IPS-11a (cell line): ENCODE data around the gene PSMC1.
"Not testable (repeated sequence)": the region's sequence is repeated elsewhere in the genome, so short reads cannot be mapped to it uniquely, and the experiment has no call there.

ENCODE experiments used
- H3K4me3 ChIP-seq: one replicate; pipeline ENCODE4 v1.5.1; 2013; ENCODE audit warnings: low read depth, low read length, control low read depth

The PSMC1 gene

DNA sequence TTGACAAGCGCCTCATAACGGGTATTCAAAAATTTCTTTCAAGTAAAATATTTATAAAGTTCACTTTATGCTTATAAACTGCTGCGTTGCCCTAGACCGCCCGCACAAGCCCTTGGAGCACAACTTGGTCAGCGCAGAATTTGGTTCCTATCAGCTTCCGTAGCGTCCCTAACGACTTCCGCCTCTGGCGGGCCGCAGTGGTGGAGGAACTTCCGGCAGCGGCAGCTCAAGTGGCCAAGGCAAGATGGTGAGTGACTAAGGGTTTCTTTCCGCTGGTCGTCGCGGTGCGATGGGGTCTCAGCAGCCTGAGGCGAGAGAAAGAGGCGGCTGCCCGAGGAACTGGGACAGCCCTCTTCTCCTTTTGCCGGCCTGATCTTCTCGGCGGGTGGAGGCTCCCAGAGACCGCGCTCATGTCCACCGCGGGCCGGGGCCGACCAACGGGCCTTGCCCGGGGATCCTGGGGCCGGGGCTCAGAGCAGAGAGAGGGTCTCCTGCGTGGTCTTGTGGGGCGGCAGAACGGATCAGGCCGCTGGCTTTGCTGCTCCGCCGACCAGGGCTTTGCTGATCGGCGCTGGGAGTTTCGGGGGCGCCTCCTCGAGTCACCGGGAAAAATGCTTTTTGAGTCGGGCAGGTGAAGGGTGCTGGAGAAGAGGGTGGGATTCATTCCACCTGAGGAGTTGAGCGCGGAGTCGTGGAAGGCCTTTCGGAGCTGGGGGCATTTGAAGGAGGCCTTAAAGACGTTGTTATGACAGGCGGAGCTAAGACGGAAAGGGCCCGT, at the start of gene PSMC1:
TSS of gene PSMC1 (plus strand) at position 200 of the 778 bp plus-strand sequence. CDS start at position 245, 45 bp downstream.
- peak within 1 kb of the TSS; percentile 96 for H3K4me3 ChIP-seq

DNA sequence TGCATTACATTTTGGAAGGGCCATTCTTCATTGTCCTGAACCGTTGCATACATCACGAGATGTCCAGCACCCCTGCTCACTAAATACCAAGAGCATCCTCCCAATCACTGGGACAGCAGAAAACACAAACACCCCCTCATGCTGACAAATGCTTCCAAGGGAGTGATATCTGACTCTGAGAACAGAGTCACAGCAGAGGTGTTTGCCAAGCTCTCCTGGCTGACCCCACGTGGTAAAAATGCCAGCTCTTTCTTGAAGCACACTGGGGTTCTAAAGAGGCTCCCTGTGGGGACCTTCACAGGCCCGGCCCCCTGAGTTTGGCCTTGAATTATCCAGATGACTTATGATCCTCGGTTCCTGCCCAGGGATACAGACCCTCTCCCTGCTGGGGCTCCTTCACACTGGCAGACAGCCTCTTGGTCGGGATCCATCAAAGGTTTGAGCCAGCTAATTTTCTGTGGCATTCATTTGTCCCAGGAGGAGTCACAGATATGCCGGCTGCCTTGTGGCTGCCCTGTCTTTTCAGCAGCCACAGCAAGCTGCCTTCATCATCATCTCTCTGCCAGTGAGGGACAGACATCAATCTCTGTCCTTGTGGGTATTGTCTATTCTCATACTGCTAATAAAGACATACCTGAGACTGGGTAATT, 43.1 kb upstream of the PSMC1 start:
- no peak overlapping the region for H3K4me3 ChIP-seq

DNA sequence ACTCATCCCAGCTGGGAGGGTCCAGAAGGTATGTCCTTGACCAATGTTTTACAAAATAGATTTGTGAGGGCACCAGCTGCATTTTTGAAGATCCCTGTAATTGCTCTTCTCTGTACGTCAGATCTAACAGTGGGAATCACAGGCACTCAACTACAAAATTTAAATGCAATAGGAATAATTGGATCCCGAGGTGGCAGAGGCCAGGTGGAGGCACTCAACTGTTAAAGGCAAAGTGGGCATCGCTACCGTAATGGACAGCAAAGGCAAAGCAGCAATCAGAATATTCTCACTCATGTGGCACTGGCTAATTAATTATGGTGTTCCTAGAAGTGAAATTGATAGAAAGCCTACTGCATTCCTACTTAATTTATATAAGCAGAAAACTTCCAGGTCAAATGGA, 27.9 kb upstream of the PSMC1 start:
- H3K4me3 ChIP-seq, result no peak overlapping the region

DNA sequence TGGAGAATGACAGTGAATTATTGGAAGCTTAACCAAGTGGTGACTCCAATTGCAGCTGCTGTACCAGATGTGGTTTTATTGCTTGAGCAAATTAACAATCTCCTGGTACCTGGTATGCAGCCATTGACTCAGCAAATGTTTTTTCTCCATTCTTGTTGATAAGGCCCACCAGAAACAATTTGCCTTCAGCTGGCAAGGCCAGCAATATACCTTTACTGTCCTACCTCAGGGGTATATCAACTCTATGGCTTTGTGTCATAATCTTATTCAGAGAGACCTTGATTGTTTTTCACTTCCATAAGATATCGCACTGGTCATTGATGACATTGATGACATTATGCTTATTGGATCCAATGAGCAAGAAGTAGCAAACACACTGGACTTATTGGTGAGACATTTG, 26.4 kb upstream of the PSMC1 start:
- not testable (repeated sequence) for H3K4me3 ChIP-seq

DNA sequence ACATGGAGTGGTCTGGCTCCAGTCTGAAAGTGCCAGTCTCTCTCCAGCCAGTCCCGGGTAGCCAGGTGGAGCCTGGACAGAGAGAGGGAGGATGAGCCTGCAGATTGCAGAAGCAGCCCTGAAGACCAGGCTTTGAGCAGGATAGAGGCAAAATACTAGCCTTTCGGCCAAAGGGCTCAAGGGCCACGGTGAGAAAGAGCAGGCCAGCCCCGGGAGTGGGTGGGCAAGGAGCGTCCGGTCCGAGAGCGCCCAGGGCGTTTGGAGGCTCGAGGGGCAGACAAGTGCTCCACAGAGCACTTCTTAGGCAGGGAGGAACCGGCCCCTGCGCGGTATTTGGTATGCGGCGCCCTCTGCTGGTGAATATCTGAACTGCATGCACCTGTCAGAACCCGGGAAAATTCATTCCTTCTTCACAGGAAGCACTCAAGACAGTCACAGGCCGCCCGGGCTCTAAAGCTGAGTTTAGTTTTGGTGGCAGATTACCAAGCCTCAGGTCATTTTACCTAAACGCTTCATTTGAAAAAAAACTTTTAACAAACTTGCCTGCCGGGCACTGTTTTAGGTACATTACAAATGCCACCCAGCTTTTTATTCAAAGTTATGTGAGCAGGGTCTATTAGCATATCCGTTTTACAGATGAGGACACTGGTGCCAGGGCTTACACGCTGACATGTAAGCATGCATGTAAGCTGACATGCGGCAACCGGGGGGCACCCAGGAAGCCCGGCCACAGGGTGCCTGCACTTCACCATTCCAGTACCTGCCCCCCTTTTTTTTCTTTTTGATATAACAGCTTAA, 21.0 kb upstream of the PSMC1 start:
- no peak overlapping the region for H3K4me3 ChIP-seq

DNA sequence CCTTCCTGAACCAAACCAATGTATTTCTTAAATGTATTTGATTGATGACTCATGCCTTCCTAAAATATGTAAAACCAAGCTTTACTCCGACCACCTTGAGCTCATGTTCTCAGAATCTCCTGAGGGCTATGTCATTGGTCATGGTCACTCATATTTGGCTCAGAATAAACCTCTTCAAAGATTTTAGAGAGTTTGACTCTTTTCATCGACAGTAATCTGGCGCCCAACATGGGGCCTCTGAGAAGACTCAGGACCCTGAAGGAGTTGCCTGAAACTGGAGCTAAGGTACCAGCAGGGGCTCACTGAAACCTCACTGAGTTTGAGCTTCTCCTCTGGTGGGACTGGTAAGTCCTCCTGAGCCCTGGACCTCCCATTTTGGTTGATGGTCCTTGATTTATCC, 17.2 kb upstream of the PSMC1 start:
- no peak overlapping the region for H3K4me3 ChIP-seq

DNA sequence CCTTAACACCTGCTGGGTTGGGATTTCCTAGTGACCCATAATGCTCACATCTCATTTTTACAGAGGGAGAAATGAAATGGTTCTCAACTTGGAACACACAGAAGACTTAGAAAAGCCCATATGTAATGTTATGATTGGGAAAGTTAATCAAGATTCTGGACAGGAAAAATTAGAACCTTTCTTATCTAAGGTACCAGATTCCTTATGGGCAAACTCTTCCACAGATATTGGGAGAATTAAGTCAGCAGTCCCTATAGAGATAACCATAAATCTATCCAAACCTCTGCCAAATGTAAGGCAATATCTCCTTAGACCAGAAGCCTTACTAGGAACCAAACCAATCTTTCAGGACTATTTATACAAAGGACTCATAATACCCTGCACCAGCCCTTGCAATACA, 13.9 kb upstream of the PSMC1 start:
- no peak overlapping the region for H3K4me3 ChIP-seq

DNA sequence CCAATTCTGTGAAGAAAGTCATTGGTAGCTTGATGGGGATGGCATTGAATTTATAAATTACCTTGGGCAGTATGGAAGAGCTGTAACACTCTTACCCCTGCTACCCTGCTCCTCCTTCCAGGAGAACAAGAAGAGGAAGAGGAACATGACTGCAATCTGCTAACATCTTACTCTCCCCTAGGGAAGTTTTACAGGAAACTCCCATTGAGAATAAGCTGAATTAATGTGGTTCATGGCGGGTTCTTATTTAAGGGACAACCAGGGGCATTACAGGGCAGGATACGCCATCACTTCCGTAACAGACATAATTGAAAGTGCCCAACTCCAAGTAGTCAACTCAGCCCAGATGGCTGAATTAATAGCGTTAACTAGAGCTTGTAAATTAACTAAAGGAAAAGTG, 9.4 kb upstream of the PSMC1 start:
- H3K4me3 ChIP-seq, result no peak overlapping the region

DNA sequence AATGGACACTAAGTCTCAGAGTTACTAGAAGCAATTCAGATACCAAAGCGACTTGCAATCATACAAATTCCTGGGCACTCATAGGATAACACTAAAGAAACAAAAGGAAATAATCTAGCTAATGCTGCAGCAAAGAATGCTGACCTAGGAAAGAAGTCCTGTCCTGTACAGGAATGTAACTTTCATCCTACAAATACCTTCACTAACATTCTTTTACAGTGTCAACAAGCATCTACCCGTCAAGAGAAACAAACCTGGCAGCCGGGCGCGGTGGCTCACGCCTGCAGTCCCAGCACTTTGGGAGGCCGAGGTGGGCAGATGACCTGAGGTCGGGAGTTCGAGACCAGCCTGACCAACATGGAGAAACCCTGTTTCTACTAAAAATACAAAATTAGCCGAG, 8.9 kb upstream of the PSMC1 start:
- H3K4me3 ChIP-seq, result not testable (repeated sequence)

DNA sequence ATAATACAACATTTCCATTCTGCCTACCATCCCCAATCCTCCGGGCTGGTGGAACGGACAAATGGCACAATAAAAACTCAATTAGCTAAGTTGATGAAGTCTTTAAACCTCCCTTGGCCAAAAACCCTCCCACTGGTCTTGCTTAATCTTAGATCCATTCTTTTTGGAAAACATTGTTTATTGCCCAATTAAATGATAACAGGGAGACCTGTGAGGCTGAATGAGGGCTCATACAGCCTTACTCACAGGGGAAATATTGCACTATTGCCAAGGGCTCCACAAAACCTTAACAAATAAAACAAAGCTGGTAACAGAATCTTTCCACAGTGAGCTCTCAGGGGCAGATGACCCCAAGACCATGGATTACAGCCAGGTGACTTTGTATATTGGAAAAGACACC, 7.8 kb upstream of the PSMC1 start:
- no peak overlapping the region for H3K4me3 ChIP-seq

DNA sequence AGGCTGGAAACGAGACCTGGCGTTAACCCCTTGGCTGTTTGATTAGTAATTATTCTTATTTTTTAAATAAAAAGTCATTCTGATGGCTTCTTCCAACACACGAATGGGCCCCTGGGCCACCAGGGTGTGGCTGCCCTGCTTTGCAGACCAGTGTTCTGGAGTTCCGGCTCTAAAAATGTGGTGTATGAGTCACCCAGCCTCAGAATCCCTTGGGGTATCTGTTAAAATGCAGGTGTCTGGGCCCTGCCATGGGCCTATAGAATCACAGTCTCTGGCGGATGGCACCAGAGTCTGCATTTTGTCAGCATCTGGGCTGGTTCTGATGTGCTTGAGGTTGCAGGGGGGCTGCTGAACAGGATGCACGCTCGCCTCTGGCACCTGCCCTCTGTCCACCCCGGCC, 2.5 kb upstream of the PSMC1 start:
- H3K4me3 ChIP-seq, result no peak overlapping the region

DNA sequence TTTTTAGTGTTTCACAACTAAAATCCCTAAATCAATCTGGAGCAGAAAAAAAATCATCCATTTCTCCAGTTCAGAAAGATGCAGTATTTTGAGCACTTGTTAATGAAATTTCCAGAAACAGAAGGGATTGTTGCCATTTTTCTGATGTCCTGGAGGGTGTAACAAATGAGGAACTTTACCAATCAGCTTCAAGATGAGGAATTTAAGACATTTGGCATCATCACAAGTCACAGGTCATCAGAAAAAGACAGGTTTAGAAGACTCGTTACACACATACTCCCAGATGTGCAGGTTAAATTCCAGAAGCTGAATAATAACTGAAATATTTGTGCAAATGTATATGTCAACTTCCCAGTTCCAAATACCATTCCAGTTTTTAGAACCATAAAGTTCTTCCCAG, 482 bp upstream of the PSMC1 start:
- peak overlapping the region; percentile 96 for H3K4me3 ChIP-seq

DNA sequence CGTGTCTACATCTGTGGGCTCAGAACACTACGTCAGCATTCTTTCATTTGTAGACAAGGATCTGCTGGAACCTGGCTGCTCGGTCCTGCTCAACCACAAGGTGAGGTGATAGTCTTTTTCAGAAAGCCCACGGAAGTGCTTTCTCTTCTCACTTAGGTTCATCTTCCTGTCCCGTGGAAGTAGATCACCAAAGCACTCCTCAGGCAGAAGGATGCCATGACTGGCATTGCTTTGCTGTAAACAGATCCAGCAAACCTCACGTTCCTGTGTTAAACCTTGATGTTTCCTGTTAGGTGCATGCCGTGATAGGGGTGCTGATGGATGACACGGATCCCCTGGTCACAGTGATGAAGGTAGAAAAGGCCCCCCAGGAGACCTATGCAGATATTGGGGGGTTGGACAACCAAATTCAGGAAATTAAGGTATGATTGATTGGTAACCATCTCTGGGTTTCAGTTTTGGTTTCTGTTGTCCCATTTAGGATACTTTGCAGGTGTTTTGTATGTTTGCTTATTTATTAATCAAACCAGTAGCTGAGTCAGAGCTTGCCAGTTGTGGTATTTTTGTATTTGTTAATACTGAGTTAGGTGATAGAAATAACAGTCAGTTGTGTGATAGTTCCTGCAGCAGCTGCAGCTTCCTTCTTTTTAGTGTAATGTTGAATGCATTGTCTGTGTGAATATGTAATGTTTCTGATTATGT, 7.5 kb downstream of the PSMC1 start:
- no peak overlapping the region for H3K4me3 ChIP-seq

DNA sequence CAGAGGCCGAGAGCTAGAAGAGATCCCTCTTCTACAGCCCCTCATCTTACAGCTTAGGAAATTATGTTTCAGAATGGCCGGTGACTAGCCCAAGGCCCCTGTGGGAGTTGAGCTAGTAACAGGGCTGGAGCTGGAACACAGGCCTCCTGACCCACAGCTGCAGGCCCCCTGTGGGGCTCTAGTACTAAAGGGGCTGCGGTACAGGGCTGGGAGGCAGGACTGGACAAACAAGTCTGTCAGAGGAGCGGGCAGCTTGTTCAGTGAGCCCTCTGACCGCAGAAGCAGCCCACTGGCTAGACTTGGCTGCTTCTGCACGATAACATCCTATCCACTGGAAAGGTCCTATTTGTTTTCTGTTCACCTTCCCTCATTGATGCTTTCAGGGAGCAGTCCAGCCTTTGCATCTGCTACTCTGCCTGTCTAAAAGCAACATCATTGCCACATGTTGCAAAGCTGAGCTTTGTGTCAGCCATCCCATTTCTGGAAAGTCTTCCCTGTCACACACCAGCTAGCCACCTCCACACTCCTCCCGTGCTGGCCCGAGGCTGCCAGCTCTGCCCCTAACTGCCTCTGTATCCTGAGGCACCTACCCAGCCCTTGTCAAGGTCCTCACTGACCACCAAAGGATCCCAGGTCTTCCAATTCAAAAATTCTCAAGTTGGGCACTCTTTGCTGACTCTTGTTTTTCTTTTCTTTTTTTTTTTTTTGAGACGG, 10.2 kb downstream of the PSMC1 start:
- no peak overlapping the region for H3K4me3 ChIP-seq

DNA sequence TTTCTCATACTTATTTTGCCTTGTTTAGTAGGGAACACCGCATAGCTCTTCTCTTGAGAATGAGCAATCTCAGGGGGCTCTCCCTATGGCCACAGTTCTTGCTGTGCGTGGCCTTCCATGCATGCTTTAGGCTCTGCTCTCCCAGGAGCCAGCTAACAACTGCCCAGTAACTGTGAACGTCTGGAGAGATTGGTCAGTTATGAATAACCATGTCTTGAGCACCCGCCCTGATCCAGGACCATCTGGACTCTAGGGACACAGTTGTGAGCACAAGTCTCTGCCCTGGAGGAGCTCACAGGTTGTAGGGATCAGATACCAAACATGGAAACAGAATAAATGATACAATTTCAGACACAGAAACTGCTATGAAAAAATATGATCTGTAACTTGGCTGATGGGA, 12.1 kb downstream of the PSMC1 start:
- H3K4me3 ChIP-seq, result no peak overlapping the region

DNA sequence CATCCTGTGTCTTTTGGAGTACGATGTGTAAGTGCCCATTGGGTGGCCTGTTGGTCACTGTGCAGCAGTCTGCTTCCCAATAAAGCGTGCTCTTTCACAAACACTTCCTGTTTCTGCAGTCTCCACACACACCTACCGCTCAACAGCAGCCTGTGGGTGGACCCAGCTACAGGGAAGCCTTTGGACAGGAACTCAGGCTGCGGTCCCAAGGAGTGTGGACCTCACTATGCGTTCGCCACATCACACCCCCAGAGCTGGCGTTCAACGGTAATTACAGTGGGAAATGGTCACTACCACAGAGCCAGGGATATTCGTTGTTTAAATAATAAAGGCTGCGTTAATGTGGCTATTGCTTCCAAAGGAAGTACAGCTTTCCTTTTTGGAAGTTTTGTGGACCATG, 16.2 kb downstream of the PSMC1 start:
- no peak overlapping the region for H3K4me3 ChIP-seq

DNA sequence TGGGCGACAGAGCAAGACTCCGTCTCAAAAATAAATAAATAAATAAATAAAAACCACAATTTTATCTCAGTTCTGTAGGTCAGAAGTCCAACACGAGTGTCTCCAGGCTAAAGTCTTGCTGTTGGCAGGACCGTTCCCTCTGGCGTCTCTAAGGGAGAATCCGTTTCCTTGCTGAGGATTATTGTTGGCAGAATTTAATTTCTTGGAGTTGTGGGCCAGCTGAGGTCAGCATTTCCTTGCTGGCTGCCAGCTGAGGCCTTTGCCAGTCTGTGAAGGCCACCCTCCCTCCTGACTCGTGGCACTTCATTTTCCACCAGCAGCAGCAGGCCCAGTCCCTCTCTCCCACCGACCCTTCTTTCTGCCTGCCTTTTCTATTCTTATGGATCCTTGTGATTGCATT, 17.2 kb downstream of the PSMC1 start:
- no peak overlapping the region for H3K4me3 ChIP-seq

DNA sequence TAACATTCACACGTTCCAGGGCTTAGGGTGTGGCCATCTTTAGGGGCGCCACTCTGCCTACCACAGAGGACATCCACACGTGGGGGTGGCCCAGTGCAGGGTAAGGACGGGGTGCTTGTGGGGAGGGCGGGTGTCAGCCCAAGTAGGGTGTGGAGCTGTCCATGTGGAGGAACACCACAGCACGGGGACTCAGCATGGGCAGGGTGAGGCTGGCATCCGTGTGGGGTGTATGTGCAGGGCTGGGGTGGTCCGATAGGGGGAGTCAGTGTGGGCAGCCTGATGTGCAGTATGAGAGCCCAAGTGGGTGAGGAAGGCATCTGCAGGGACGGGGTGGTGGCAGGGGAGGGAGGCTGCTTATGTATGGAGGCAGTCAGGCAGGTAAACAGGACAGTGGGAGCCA, 17.7 kb downstream of the PSMC1 start:
- H3K4me3 ChIP-seq, result no peak overlapping the region

DNA sequence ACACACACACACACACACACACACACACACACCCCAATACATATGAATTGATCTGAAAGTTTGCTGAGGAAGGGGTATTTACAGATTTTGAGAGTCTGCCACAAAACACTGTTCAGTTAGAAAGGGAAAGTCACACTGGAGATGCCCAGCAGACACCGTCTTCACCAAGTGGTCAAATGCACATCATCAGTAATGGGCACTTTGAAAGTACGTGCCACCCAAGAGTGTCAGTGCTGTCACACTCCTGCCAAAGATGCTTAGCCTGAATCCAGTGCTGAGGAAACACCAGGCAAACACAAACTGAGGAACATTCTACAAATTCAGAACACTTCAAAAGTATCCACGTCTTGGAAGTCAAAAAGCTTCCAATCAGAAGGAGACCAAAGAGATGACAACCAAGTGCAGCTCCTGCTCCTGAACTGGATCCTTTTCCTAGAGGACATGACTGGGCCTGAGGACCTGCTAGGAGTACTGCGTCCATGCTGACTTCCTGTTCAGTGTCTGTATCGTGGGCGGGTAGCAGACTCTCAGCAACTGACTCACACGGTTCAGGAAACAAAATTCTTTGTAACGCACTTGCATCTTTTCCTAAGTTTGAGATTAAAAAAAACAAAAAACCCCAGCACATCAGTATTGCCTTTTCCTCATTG, 18.6 kb downstream of the PSMC1 start:
- no peak overlapping the region for H3K4me3 ChIP-seq

DNA sequence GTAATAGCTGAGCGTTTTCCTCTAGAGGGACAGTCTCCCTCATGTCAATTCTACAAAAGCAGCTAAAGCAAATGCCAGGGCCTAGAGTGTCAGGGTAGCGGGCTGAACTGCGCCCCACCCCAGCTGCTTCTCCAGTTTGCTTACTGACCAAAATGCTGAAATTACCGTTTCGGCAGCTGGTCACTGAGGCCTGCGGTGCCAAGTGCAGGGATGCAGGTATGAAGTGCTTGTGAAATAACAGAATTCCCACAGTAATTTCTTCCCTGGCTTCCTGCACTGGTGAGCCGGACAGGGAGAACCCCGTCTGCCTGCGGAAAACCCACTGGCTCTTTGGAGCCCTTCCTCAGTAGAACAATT, 19.1 kb downstream of the PSMC1 start:
- H3K4me3 ChIP-seq, result no peak overlapping the region
